ENCODE data around the gene DAZAP2. TPM values are rescaled to one million over a fixed set of nuclear protein-coding genes. Genes with fewer than 3 reads are reported as not detected.

Gene DAZAP2
- total and polyA plus RNA-seq, 2 experiments from 2014 or later: 35.8 to 39.9 TPM

- Histone ChIP-seq H3K9me2 (ENCODE audit: insufficient read depth) (no peaks in the 10 kb centered on the region), H3K4me2 (peak within 1 kb of the TSS; percentile 86), H3K27ac (ENCODE audit: low read depth) (peak within 1 kb of the TSS; percentile 95), H3K36me3 (ENCODE audit: insufficient read depth) (no peaks in the 10 kb centered on the region), H4K20me1 (replicated peaks; ENCODE audit: insufficient read depth) (no peaks in the 10 kb centered on the region), H2AFZ (peak within 1 kb of the TSS; percentile 80), H3K4me3 (peak within 1 kb of the TSS; percentile 63), H3K4me1 (ENCODE audit: insufficient read depth) (peaks cover 22% of the 10 kb centered on the region), H3F3A (replicated peaks; ENCODE audit: low read depth) (peaks cover 18% of the 10 kb centered on the region; the same call in 1 of the 2 replicates), H3K79me2 (replicated peaks; ENCODE audit: insufficient read depth) (peaks cover 16% of the 10 kb centered on the region; the same call in 1 of the 2 replicates), H3K27me3 (ENCODE audit: insufficient read depth) (no peaks in the 10 kb centered on the region)
- Mint-ChIP-seq H3K27me3 (ENCODE audit: insufficient read depth, low read depth, poor library complexity) (peaks cover 2% of the 10 kb centered on the region), H3K36me3 (ENCODE audit: low read depth) (no peaks in the 10 kb centered on the region), H3K4me1 (peaks cover 17% of the 10 kb centered on the region), H3K4me3 (peak within 1 kb of the TSS; percentile 75), H3K27ac (peak within 1 kb of the TSS; percentile 92), H3K9me3 (no peaks in the 10 kb centered on the region)
- DNase-seq (ENCODE audit: low spot score) (peak; percentile 93), ATAC-seq (peak; percentile 79)
- no peak for TF ChIP-seq EZH2 (IDR thresholded peaks at IDR 0.05; ENCODE audit: low read depth, unreplicated experiment)
- TF ChIP-seq CTCF (conservative IDR thresholded peaks at IDR 0.05; ENCODE audit: low read depth in 2 of 2): peak; percentile 11 to 46; a peak in 3 of 4 replicates
- peak; percentile 51 for TF ChIP-seq POLR2AphosphoS5 (IDR thresholded peaks at IDR 0.05; ENCODE audit: low read depth)
- no peak for TF ChIP-seq REST (IDR thresholded peaks at IDR 0.05; ENCODE audit: unreplicated experiment)
- TF ChIP-seq CREB1 (CRISPR knock-in tag; IDR thresholded peaks at IDR 0.05; ENCODE audit: low read depth): peak; percentile 60
Observed at GRCh38 chr12:51217968-51218606, 20.5 kb upstream of the DAZAP2 start, which contains the start of gene POU6F1. TSS of gene POU6F1 (minus strand) at chr12:51218062. CDS start at chr12:51206836, 11,226 bp downstream.

- peaks cover 2% of the 10 kb centered on the region for H3K27me3 Mint-ChIP-seq (ENCODE audit: insufficient read depth, low read depth, poor library complexity)
- DNase-seq (ENCODE audit: low spot score) (peak; percentile 44), ATAC-seq (peak; percentile 35)
- H3K27ac Mint-ChIP-seq: peak overlapping the region; percentile 92
- H3K4me2 ChIP-seq: peak overlapping the region; percentile 86
- peaks cover 18% of the 10 kb centered on the region; the same call in 1 of the 2 replicates for H3F3A ChIP-seq (replicated peaks; ENCODE audit: low read depth)
- no peaks in the 10 kb centered on the region for H3K9me2 ChIP-seq (ENCODE audit: insufficient read depth)
- TF ChIP-seq CREB1 (CRISPR knock-in tag; IDR thresholded peaks at IDR 0.05; ENCODE audit: low read depth): no peak
- TF ChIP-seq ZNF114 (CRISPR knock-in tag; IDR thresholded peaks at IDR 0.05): no peak
- no peak for TF ChIP-seq ETS1 (IDR thresholded peaks at IDR 0.05)
- no peak for TF ChIP-seq ZNF331 (CRISPR knock-in tag; IDR thresholded peaks at IDR 0.05; ENCODE audit: low read depth)
- TF ChIP-seq POLR2AphosphoS5 (IDR thresholded peaks at IDR 0.05; ENCODE audit: low read depth): no peak
- no peak for TF ChIP-seq CTCF (conservative IDR thresholded peaks at IDR 0.05; ENCODE audit: low read depth in 2 of 2)
- H3K4me3 Mint-ChIP-seq: peak overlapping the region; percentile 75
- H3K4me1 Mint-ChIP-seq: peaks cover 17% of the 10 kb centered on the region
- H3K4me3 ChIP-seq: peak overlapping the region; percentile 63
- peak overlapping the region; percentile 95 for H3K27ac ChIP-seq (ENCODE audit: low read depth)
- H4K20me1 ChIP-seq (replicated peaks; ENCODE audit: insufficient read depth): no peaks in the 10 kb centered on the region
- H3K79me2 ChIP-seq (replicated peaks; ENCODE audit: insufficient read depth): peaks cover 16% of the 10 kb centered on the region; the same call in 1 of the 2 replicates
- H3K4me1 ChIP-seq (ENCODE audit: insufficient read depth): peaks cover 22% of the 10 kb centered on the region
- no peaks in the 10 kb centered on the region for H3K27me3 ChIP-seq (ENCODE audit: insufficient read depth)
- H3K36me3 Mint-ChIP-seq (ENCODE audit: low read depth): no peaks in the 10 kb centered on the region
- no peaks in the 10 kb centered on the region for H3K9me3 Mint-ChIP-seq
- H2AFZ ChIP-seq: peak overlapping the region; percentile 43
- H3K36me3 ChIP-seq (ENCODE audit: insufficient read depth): no peaks in the 10 kb centered on the region
Observed at GRCh38 chr12:51218607-51219161, 19.9 kb upstream of the DAZAP2 start.
